GM12801 (cell line): ENCODE measurements around the gene TMEM238L.

ENCODE experiments used
- TF ChIP-seq, protein P1 (sequence below): IDR thresholded peaks from one replicate; pipeline ENCODE4 v1.5.1; 2011; ENCODE audit warnings: control low read depth; ENCODE audit not compliant: insufficient read length; ENCODE audit errors: extremely low read depth

The TMEM238L gene

DNA sequence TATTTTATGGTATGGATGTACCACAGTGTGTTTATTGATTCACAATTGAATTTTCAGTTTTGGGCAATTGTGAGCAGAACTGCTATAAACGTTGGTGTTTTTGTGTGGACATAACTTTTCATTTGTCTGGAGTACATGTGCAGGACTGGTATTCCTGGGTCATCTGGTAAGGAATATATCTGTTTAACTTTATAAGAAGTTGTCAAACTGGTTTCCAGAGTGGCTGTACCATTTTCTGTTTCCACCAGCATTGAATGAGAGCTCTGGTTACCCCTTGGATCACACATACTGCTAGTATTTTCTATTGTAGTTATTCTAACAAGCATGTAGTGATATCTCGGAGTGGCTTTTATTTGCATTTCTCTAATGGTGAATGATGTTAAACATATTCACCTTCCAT lies 24.3 kb downstream of the TMEM238L start:
- TF ChIP-seq, protein P1, sequence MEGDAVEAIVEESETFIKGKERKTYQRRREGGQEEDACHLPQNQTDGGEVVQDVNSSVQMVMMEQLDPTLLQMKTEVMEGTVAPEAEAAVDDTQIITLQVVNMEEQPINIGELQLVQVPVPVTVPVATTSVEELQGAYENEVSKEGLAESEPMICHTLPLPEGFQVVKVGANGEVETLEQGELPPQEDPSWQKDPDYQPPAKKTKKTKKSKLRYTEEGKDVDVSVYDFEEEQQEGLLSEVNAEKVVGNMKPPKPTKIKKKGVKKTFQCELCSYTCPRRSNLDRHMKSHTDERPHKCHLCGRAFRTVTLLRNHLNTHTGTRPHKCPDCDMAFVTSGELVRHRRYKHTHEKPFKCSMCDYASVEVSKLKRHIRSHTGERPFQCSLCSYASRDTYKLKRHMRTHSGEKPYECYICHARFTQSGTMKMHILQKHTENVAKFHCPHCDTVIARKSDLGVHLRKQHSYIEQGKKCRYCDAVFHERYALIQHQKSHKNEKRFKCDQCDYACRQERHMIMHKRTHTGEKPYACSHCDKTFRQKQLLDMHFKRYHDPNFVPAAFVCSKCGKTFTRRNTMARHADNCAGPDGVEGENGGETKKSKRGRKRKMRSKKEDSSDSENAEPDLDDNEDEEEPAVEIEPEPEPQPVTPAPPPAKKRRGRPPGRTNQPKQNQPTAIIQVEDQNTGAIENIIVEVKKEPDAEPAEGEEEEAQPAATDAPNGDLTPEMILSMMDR, result no peak

DNA sequence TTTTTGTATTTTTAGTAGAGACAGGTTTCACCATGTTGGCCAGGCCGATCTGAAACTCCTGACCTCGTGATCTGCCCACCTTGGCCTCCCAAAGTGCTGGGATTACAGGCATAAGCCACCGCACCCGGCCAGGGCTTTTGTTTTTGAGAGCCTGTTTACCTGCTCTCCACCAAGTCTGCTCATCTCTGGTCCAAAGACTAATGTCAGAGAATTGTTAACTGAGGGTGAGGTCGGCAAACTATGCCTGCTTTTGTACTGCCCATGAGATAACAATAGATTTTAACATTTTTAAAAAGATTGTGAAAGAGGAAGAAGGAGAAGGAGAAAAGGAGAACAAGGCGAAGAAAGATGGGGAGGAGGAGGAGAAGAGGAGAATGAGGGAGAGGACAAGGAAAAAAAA lies 26.0 kb downstream of the TMEM238L start:
- TF ChIP-seq, protein P1, result no peak

DNA sequence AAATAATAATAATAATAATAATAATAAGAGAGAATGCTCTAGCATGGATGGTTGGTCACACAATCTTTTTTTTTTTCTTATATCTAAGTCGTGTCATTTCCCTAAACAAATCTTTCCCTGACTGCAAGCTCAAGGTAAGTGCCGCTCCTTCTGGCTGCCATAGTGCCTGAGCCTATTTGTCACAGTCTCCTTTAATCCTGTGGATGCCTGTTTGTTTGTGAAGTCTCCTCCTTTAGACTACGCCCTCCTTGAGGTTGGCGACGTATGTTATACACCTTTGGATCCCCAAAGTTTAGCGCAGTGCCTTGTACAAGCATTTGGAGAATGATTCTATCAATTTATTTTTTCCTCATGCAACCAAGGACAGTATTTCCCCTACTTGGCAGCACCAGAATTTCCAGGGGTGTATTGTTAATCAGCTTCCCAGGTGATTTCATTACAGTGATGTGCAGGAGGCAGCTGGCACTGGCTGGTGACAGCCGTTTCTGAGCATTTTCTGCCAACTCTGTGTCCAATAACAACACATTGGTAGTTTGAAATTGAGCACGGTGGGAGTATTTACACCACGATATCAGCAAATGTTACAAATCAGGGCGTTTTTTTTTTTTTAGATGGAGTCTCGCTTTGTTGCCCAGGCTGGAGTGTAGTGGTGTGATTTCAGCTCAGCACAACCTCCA lies 26.6 kb downstream of the TMEM238L start:
- TF ChIP-seq, protein P1, result no peak

DNA sequence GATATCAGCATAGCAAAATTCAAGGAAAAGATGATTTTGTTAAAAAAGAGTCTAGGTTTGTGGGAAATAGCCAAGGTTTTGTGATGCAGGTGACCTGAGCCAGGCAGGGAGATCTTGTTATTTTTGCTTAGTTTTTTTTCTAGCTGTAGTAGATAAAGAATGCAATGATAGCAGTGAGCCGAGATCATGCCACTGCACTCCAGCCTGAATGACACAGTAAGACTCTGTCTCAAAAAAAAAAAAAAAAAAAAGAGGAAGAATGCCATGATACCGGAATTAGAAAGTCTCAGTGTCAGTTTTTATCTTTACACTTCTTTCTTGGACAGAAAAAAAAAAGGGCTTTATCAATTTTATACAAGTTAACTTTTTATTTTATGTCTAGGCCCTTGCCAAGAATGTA lies 27.5 kb downstream of the TMEM238L start:
- TF ChIP-seq, protein P1, result no peak

DNA sequence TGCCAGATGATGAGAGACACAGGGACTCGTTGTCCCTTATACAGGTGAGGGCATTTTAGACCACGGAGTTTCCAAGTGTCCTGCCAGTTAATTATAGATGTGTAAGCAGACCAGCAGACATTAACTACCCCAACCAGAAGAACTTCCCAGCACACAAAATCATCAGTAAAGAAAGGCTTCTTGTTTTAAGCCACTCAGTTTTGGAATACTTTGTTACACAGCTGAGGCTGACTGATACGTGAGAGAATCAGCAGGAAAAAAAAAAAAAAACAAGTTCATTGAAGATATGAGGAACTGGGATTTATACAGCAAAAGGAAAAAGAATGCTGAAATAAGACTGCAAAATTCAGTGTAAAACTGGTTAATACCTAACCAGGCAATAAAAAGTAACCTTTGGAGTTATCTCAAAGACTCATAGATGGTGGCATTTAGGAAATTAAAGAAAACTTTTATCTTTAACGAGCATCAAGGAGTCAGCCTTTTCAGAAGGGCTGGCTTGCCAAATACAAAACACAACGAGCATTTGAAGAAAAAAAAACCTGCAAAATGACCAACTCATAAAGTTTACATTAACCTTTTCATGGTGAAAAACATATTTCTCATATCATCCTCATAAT lies 28.1 kb downstream of the TMEM238L start:
- TF ChIP-seq, protein P1, result no peak

DNA sequence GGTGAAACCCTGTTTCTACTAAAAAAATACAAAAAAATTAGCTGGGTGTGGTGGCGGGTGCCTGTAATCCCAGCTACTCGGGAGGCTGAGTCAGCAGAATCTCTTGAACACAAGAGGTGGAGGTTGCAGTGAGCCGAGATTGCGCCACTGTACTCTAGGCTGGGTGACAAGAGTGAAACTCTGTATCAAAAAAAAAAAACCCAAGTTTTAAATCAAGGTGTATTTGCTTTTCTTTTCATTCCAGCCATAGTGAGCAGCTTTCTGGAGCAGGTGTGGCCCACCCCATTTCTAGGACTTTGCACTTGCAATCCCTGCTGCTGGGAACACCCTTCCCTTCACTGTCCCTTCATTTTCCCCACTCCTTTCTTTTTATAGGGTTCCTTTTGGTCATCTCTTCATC lies 28.8 kb downstream of the TMEM238L start:
- TF ChIP-seq, protein P1, result no peak

DNA sequence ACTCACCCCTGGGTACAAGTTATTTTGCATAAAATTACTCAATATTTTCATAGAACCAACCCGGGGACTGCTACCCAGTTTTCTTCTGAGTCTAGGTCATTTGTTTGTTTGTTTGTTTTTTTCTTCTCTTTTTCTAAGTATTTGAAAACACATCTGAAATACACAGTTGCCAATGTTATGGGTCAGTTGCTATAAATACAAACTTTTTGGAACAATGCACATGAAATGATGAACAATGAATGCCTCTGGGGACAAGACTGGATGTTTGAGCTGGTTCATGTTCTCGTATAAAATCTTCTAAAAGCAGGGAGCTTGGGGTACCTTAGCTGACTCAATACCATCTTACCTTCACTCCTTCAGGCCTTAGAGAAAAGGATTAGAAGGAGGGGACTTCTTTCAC lies 30.5 kb downstream of the TMEM238L start:
- TF ChIP-seq, protein P1, result no peak
